Endometrial microvascular endothelial cells (primary cell): ENCODE results near the gene TYRO3. TPM values are rescaled to one million over a fixed set of nuclear protein-coding genes. Genes with fewer than 3 reads are reported as not detected.

Experiments used
- in situ Hi-C: cut with HindIII; loops from 2 replicates; pipeline ENCODE4 v1.10.0; 2017; ENCODE audit warnings: low sequenced_read_pairs, low pct_unique_long_range_greater_than_20kb; ENCODE audit errors: inconsistent ontology term
- total RNA-seq: library from RNA; depleted of rRNA; stranded (reverse); fragments of >200 nt; gene quantifications from one replicate; pipeline ENCODE4 v1.2.3, GENCODE V29; 2015; ENCODE audit errors: inconsistent ontology term

The TYRO3 gene
- 9.2 TPM for total RNA-seq

GRCh38 chr15:41558400-41559238 is at the start of gene TYRO3:
TSS of gene TYRO3 (plus strand) at chr15:41559212. CDS start at chr15:41559258, 46 bp downstream.
- in situ Hi-C loops: no loop called here

GRCh38 chr15:41510728-41511127 is 48.3 kb upstream of the TYRO3 start:
- in situ Hi-C loops: no loop called here

- in situ Hi-C loops: no loop called here
Measured at GRCh38 chr15:41511331-41511898, 47.6 kb upstream of the TYRO3 start.

GRCh38 chr15:41511899-41512369 is 47.1 kb upstream of the TYRO3 start:
- in situ Hi-C loops: no loop called here

GRCh38 chr15:41512512-41512939 is 46.5 kb upstream of the TYRO3 start:
- in situ Hi-C loops: no loop called here

- in situ Hi-C loops: no loop called here
Measured at GRCh38 chr15:41512940-41513505, 46.0 kb upstream of the TYRO3 start.

GRCh38 chr15:41513506-41514227 is 45.3 kb upstream of the TYRO3 start, which contains the start of gene LTK:
TSS of gene LTK (minus strand) at chr15:41513827. CDS start at chr15:41513709, 118 bp downstream.
- in situ Hi-C loops: no loop called here

- in situ Hi-C loops: no loop called here
Measured at GRCh38 chr15:41517895-41518449, 41.0 kb upstream of the TYRO3 start.

GRCh38 chr15:41520636-41521035 is 38.4 kb upstream of the TYRO3 start:
- in situ Hi-C loops: no loop called here

- in situ Hi-C loops: no loop called here
Measured at GRCh38 chr15:41521614-41522013, 37.4 kb upstream of the TYRO3 start.

- in situ Hi-C loops: no loop called here
Measured at GRCh38 chr15:41523097-41523496, 35.9 kb upstream of the TYRO3 start.

GRCh38 chr15:41530363-41530956 is 28.6 kb upstream of the TYRO3 start:
- in situ Hi-C loops: no loop called here

GRCh38 chr15:41535544-41535943 is 23.5 kb upstream of the TYRO3 start:
- in situ Hi-C loops: no loop called here

GRCh38 chr15:41536866-41537265 is 22.1 kb upstream of the TYRO3 start:
- in situ Hi-C loops: no loop called here

- in situ Hi-C loops: no loop called here
Measured at GRCh38 chr15:41543521-41543870, 15.5 kb upstream of the TYRO3 start.

GRCh38 chr15:41544650-41545015 is 14.4 kb upstream of the TYRO3 start:
- in situ Hi-C loops: no loop called here

- in situ Hi-C loops: no loop called here
Measured at GRCh38 chr15:41545218-41545617, 13.8 kb upstream of the TYRO3 start.

- in situ Hi-C loops: no loop called here
Measured at GRCh38 chr15:41546851-41547786, 11.9 kb upstream of the TYRO3 start.
